Activated CD4-positive, CD25-positive, alpha-beta regulatory T cell treated with anti-CD3 and anti-CD28 coated beads, Interleukin-2, amount 50 U/mL, for 16 hours (primary cell): ENCODE measurements around the gene KRT73.

Source experiments
- DNase-seq: peaks from one replicate; pipeline ENCODE4 v3.0.0-alpha.2; 2020; ENCODE audit warnings: low read depth, low spot score

The KRT73 gene

DNA sequence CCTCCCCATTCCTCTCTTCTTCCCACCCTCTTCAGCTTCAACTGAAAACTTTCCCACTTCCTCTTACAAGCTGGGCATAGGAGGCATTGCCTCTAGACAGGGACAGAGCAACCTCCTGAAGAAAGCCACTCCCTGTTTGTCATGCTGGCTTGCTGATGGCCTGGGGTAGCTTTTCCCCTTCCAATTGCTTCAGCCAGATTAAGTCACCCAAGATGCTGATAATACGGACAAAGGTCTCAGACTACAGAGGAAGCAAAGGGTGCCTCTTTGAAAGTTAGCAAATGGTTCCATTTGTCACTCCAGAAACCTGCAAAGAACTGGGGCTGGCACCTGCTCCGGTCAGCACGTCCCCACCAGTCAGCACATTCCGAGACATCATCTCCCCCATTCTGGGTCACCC lies 27.6 kb upstream of the KRT73 start:
- no peak for DNase-seq

GRCh38 chr12:52645120-52645761 lies 26.9 kb upstream of the KRT73 start:
- DNase-seq, result no peak

DNA sequence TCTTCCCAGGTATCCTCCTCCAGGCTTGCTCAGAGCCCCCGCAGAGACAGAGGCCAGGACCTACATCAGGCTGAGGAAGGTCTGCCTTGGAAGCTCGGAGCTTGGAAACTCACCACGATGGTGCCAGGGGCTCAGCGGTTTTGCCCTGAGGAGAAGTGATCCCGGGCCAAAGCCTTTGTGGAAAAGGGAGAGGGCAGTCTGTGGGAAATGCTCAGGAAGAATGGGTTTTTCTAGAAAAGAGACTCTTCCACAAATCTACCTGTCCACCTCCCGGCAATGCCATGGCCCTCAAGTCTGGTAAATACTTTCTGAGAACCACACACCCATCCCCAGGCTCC lies 25.7 kb upstream of the KRT73 start:
- DNase-seq, result no peak

DNA sequence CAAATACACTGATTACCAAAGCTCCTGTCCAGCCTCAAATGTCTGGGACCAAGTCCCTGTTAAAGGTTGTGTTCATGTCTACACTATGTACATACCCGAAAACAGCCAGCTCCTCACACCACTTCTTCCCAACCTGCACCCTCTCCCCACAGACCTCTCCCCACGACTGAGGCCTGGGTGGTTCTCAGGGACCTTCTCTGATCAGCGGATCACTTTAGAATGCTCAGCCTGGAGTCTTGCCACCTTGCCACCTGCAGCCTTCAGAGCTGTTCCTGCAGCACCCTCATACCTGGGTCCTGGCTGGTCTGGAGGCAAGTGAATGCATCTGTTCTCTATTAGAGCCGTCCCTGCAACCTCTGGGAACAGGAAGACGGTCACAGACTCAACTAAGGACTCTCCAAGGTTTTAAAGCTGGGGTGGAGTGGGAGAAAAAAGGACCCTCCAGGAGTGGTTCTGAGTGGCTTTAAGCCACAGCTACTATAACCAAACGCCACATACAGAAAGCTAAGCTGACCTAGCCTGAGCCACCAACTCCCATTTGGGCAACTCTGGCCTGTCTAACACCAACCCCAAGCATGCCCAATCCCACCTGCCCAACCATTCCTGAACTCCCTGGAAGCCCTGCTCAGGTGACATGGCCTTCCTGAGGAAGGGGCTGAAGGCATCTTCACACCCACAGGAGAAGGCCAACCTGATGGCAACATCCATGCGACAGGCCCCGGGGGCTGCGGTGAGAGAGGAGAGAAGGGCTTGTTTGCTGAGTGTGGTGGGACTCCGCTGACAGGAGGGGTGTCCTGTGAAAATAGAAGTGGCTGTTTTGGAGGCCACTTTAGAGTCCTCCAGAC lies 25.1 kb upstream of the KRT73 start:
- DNase-seq, result no peak

DNA sequence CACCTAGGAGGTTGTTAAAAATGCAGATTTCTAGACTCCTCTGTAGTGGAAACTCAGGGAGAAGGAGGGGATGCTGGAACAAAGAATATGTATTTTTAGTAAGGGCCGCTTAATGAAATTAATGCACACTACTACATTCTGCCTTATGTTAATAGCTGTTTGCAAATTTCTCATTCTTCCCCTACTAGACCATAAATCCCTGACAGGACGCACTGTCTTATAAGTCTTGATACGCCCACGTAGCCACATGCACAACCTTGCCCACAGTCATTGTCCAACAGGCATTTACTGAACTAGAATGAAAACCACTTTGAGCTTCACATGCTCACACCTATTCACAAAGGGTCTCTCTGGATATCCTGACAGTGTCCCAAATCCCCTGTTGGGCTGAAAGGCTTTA lies 23.1 kb upstream of the KRT73 start:
- DNase-seq, result no peak

DNA sequence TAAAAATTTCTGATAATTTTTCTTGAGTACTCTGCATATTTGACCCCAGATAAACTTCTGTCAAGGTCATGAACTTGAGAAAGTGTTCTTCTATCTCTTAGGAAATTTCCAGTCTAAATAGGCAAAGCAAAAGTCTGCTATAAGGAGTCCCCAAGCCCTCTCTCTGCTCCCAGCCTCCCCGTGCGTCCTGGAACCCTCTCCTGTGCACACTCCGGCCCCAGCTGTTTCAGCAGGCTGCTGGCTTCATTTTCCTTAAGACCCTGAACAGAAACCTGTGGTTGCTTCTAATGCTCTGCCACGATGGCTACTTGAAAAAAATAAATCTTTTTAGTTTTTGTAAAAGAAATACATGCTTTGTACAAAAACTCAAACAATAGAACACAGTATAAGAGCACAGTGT lies 18.9 kb upstream of the KRT73 start:
- no peak for DNase-seq

- no peak for DNase-seq
Measured at GRCh38 chr12:52636592-52637258, 18.4 kb upstream of the KRT73 start.

DNA sequence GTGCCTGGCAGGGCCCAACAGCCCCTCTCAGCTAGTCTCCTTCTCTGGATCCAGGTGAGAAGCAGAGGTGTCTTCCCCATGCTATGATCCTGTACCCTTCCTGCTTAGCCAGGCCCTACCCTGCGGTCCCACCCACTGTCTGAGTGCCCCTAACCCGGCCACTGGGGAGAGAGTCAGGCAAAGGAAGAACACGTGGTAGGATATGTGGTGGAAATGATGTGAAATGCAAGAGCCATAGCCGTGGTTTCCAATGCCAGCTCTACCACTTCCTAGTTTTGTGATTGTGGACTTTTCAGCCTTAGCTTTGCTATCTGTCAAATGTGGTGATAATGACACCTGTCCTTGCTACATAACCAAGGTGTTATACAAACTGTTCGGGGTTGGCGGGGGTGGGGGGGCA lies 17.8 kb upstream of the KRT73 start:
- DNase-seq, result no peak

DNA sequence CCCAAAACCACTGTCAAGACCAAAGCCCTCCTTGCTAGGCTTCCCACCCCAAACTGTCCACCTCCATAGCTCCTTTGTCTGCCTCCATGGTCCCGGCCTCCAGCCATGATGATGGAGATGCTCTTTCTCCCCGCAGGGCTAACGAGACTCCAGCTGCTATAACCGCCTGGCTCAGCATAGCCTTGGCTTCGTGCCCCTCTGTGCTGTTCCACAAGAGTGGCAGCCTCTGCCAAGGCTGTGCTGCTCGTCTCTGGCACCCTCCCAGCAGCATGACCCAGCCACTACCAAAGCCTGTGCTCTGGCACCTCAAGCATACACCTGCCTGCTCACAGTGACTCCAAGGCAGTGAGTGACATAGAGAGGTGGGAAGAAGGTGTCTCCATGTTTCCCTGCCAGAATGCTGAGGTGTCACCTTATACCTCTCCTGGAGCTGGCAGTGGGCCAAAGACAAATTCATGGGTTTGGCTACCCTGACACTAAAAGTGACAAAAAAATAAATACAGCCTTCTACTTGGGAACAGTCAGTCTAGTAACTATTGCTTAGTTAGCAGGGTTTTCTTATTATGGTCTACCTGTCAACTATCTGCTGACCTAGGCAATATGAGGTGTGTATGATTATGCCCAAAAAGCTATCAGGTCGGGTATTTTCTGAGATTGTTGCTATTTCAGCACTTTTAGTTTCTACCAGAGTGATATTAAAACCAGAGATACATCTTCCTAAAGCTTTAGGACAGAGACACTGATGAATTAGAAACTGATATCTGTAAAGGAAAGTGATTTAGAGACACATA lies 16.1 kb upstream of the KRT73 start:
- DNase-seq, result no peak

GRCh38 chr12:52633383-52633782 lies 15.0 kb upstream of the KRT73 start:
- DNase-seq, result no peak

- no peak for DNase-seq
Measured at GRCh38 chr12:52632656-52633055, 14.3 kb upstream of the KRT73 start.

GRCh38 chr12:52631676-52632459 lies 13.5 kb upstream of the KRT73 start:
- DNase-seq, result no peak

- no peak for DNase-seq
Measured at GRCh38 chr12:52631264-52631663, 12.9 kb upstream of the KRT73 start.

- no peak for DNase-seq
Measured at GRCh38 chr12:52630599-52631200, 12.3 kb upstream of the KRT73 start.

DNA sequence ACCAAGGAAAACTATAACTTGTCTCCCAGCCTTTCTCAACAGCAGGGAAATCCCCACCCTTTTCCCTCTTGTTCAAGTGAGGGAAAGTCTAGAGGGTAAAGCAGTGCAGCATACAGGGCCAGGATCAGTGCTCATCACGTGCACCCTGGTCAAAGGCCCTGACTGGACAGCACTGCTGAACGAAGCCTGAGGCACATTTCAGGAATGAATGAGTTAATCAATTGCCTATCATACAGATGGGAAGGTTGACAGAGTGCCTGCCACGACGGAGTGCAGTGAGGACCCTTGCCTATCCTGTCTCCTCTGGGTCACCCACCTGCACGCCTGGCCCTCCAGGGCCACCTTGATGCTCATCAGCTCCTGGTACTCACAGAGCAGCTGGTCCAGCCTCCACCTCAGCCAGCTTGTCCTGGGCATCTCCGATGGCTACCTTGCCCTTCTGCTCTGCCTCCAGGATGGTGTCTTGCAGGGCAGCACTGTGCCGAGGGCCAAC lies 11.7 kb upstream of the KRT73 start:
- no peak for DNase-seq

- no peak for DNase-seq
Measured at GRCh38 chr12:52629281-52630007, 11.1 kb upstream of the KRT73 start.

DNA sequence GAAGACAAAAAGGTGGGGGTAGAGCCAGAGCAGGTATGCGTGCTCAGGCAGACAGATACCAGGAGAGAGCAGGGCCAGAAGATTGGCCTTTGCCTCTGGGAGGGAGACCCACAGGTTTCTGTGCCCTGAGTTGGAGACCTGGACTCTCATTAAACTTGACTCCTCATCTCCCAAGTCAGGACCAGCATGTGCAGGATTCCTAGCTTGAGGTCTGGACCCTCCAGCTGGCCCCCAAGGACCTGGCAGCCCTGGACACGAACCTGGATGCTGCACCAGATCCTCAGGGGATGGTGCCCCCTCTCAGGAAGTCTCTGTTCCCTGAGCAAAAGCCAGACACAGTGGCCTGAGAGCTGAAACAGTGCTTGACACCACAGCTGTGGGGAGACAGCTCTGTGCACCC lies 10.5 kb upstream of the KRT73 start:
- no peak for DNase-seq

- DNase-seq, result no peak
Measured at GRCh38 chr12:52628111-52628507, 9.8 kb upstream of the KRT73 start.

DNA sequence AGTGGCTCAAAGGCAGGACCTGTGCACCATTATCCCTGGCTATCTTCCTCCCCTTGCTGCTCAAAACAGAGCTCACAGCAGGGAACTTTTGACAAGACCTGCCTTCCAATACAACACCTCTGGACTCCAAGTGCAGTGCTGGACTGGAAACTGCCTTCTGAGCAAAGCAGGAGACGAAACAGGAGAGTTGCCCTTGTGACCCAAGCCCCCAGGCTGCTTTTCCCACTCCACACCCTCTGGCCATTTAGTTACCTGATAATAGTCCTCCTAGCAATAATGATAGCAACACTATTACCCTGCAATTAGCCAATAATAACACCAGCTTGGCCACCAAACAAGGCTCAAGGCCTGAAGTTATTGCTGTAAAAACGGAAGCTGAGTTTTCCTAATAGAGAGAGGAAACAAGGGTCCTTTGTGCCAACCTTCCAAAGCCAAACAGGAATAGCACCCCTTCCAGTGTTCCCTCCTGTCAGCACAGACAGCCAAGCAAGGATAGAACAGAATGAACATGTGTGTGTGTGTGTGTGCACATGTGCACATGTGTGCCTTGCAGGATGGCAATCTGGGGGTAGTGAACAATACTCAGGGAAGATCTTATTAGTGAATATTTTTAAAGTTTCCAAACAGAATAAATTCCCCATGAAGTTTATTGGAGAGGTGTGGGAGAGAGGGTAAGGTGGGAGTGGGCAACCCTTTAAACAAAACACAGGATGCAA lies 9.2 kb upstream of the KRT73 start:
- no peak for DNase-seq
